Caco-2 (cell line): Measurements from ENCODE around the gene C1orf159. TPM values are rescaled to one million over a fixed set of nuclear protein-coding genes. Genes with fewer than 3 reads are reported as not detected.

ENCODE experiments used
- BruUV-seq: library from RNA; stranded (reverse); fragments of 400-500 nt; replicated peaks from 2 replicates; lab custom pipeline; 2021; lab: Mats Ljungman, UMichigan
- CTCF ChIA-PET: fragments of 300-600 bp; sonication (Branson Sonifier 250); formaldehyde crosslinking; loops from one replicate; lab custom pipeline; 2022; ENCODE audit warnings: antibody characterized with exemption; lab: Charles Lee
- POLR2A ChIA-PET: fragments of 300-600 bp; sonication (Branson Sonifier 250); formaldehyde crosslinking; loops from one replicate; lab custom pipeline; 2022; ENCODE audit warnings: antibody characterized with exemption; lab: Charles Lee
- DNase-seq, 2 experiments: peaks; one replicate each; pipeline versions ENCODE4 v3.0.0 to v3.0.0-alpha.2; 2020 to 2022
- H3K27me3 ChIP-seq: replicated peaks from 2 replicates; pipeline ENCODE4 v1.6.0; 2011; ENCODE audit warnings: low read length; ENCODE audit not compliant: control insufficient read depth, insufficient read depth
- H3K36me3 ChIP-seq: 2 replicates; pipeline ENCODE4 v1.5.1; 2011; ENCODE audit warnings: low read length; ENCODE audit not compliant: control insufficient read depth, insufficient read depth
- H3K4me1 ChIP-seq: fragments of 250-450 bp; sonication (Bioruptor Pico); 2 replicates; pipeline ENCODE4 v1.5.1; 2020; ENCODE audit warnings: mild to moderate bottlenecking
- H3K4me3 ChIP-seq: 2 replicates; pipeline ENCODE4 v1.5.1; 2011; ENCODE audit warnings: low read depth, mild to moderate bottlenecking, control low read depth, low read length
- H3K9me3 ChIP-seq: fragments of 250-450 bp; sonication (Bioruptor Pico); 2 replicates; pipeline ENCODE4 v1.5.1; 2020; ENCODE audit warnings: mild to moderate bottlenecking, moderate library complexity
- H3K27ac Mint-ChIP-seq: one replicate; pipeline ENCODE4 v1.8.0; 2022; ENCODE audit warnings: mixed read lengths; ENCODE audit not compliant: unreplicated experiment
- H3K27me3 Mint-ChIP-seq: one replicate; pipeline ENCODE4 v1.8.0; 2022; ENCODE audit warnings: mixed read lengths; ENCODE audit not compliant: insufficient read depth, unreplicated experiment
- H3K36me3 Mint-ChIP-seq: one replicate; pipeline ENCODE4 v1.8.0; 2022; ENCODE audit warnings: mild to moderate bottlenecking, mixed read lengths; ENCODE audit not compliant: insufficient read depth, unreplicated experiment
- H3K4me1 Mint-ChIP-seq: one replicate; pipeline ENCODE4 v1.8.0; 2022; ENCODE audit warnings: low read depth, mixed read lengths; ENCODE audit not compliant: unreplicated experiment
- H3K4me3 Mint-ChIP-seq: one replicate; pipeline ENCODE4 v1.8.0; 2022; ENCODE audit warnings: mild to moderate bottlenecking, moderate library complexity, mixed read lengths; ENCODE audit not compliant: unreplicated experiment
- H3K9me3 Mint-ChIP-seq: one replicate; pipeline ENCODE4 v1.8.0; 2022; ENCODE audit warnings: mixed read lengths; ENCODE audit not compliant: unreplicated experiment
- CTCF ChIP-seq, 2 experiments: fragments of 200-600 bp in 1 of 2; IDR thresholded peaks; 1 replicate in 1 of 2; 2 replicates in 1 of 2; pipeline versions ENCODE4 v1.5.1 to v1.8.0; 2011 to 2022; ENCODE audit warnings: antibody characterized with exemption in 1 of 2, control low read depth in 1 of 2, inconsistent platforms in 1 of 2, low read depth in 1 of 2, low read length in 1 of 2, mild to moderate bottlenecking in 1 of 2, moderate library complexity in 1 of 2; ENCODE audit not compliant: insufficient read depth in 1 of 2, severe bottlenecking in 1 of 2, unreplicated experiment in 1 of 2
- intact Hi-C: fragments of 100-400 bp; cut with micrococcal nuclease; formaldehyde crosslinking; loops from one replicate; pipeline ENCODE4 v1.10.0; 2022; ENCODE audit not compliant: unreplicated experiment
- total RNA-seq: library from RNA; stranded (reverse); gene quantifications from 2 replicates; pipeline ENCODE4 v1.2.3, GENCODE V29; 2022

Gene C1orf159
- total RNA-seq, 1 experiment from 2014 or later, result 12.9 TPM

- ChIA-PET POLR2A (interaction anchor here (0.8 kb wide), 1 partner anchor 35 kb away, joined by 3 read pairs; no protein-coding TSS in a partner anchor), CTCF (no interaction called here)
- Mint-ChIP-seq H3K9me3 (no peaks in the 10 kb centered on the region), H3K27me3 (no peaks in the 10 kb centered on the region), H3K4me3 (peak overlapping the region; percentile 68), H3K4me1 (peaks cover 16% of the 10 kb centered on the region), H3K36me3 (peaks cover 16% of the 10 kb centered on the region), H3K27ac (peak overlapping the region; percentile 80)
- peaks cover 54% of the 10 kb centered on the region for H3K4me1 ChIP-seq
- no peaks in the 10 kb centered on the region for H3K36me3 ChIP-seq
- no peaks in the 10 kb centered on the region for H3K9me3 ChIP-seq
- intact Hi-C loops, result no loop called here
- BruUV-seq, result no TSS peak
- no peak for DNase-seq
- TF ChIP-seq CTCF (IDR thresholded peaks at IDR 0.05; ENCODE audit: insufficient read depth in 1 of 2, low read depth in 1 of 2, low read length in 1 of 2, severe bottlenecking in 1 of 2, unreplicated experiment in 1 of 2), result no peak
- no peaks in the 10 kb centered on the region for H3K27me3 ChIP-seq
- peak overlapping the region; percentile 30 for H3K4me3 ChIP-seq
Measured at GRCh38 chr1:1127551-1128451, 11.9 kb upstream of the C1orf159 start.

GRCh38 chr1:1125945-1126344 lies 10.1 kb upstream of the C1orf159 start:
- Mint-ChIP-seq H3K9me3 (no peaks in the 10 kb centered on the region), H3K36me3 (peaks cover 16% of the 10 kb centered on the region), H3K27me3 (no peaks in the 10 kb centered on the region), H3K4me3 (peak overlapping the region; percentile 69), H3K4me1 (peaks cover 16% of the 10 kb centered on the region), H3K27ac (peak overlapping the region; percentile 96)
- no peak for DNase-seq
- CTCF ChIA-PET, result interaction anchor here (1.0 kb wide), 1 partner anchor 166 kb away, joined by 3 read pairs; no protein-coding TSS in a partner anchor
- Histone ChIP-seq H3K9me3 (no peaks in the 10 kb centered on the region), H3K36me3 (no peaks in the 10 kb centered on the region), H3K27me3 (no peaks in the 10 kb centered on the region), H3K4me3 (no peak overlapping the region), H3K4me1 (peaks cover 56% of the 10 kb centered on the region)
- BruUV-seq, result no TSS peak
- POLR2A ChIA-PET, result interaction anchor here (0.5 to 2.2 kb wide), 10 partner anchors 8 to 148 kb away, joined by 3 to 15 read pairs (median 5); partner anchors contain the start of gene UBE2J2
- intact Hi-C loops, result loop anchor here (2.0 kb wide), 1 partner anchor 37 kb away; no protein-coding TSS in a partner anchor
- TF ChIP-seq CTCF (IDR thresholded peaks at IDR 0.05; ENCODE audit: insufficient read depth in 1 of 2, low read depth in 1 of 2, low read length in 1 of 2, severe bottlenecking in 1 of 2, unreplicated experiment in 1 of 2), result no peak
